Activated T-cell treated with anti-CD3 and anti-CD28 coated beads, Interleukin-2, amount 50 U/mL, for 1 hour (primary cell): ENCODE data around the gene MED12L.

ENCODE experiments used
- DNase-seq: peaks from one replicate; pipeline ENCODE4 v3.0.0-alpha.2; 2020

The MED12L gene

DNA sequence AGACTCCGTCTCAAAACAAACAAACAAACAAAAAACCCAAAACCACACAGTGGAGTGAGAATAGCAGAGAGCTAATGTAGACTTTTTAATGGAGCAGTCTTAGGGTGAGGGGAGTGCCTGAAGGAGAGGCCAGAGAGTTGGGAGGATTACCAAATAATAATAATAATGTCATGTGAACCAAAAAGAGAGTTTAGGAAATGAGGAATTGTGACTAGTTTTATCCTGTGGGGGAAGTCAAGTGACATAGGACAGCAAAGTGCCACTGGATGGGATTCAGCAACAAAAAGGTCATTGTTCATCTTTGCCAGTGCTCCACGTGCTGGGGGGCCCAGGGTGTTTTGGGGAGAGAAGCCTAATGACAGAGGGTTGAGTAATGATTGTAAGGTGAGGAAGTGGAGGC is 218.3 kb downstream of the MED12L start:
- no peak for DNase-seq

- DNase-seq: no peak
Observed at GRCh38 chr3:151305060-151305774, 219.8 kb downstream of the MED12L start.

DNA sequence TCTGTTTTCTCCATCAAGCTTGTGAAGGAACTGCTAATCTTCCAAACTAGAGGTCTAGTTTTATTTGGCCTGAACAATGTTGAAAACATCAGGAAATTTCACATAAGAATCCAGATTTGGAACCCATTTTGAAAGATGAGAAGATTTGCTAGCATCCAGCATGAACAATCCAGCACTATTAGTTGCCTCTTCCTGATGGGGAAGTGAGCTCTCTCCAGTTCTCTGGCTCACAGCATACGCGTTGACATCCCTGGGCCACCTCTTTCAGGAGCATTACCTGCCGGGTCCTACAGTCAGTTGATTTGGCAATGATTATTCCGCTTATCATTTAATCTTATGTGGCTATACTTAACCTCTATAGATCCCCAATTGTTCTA is 220.3 kb downstream of the MED12L start:
- no peak for DNase-seq

GRCh38 chr3:151306168-151306810 is 220.8 kb downstream of the MED12L start:
- DNase-seq: no peak

GRCh38 chr3:151307131-151307530 is 221.7 kb downstream of the MED12L start:
- no peak for DNase-seq

GRCh38 chr3:151307583-151308488 is 222.4 kb downstream of the MED12L start:
- no peak for DNase-seq

DNA sequence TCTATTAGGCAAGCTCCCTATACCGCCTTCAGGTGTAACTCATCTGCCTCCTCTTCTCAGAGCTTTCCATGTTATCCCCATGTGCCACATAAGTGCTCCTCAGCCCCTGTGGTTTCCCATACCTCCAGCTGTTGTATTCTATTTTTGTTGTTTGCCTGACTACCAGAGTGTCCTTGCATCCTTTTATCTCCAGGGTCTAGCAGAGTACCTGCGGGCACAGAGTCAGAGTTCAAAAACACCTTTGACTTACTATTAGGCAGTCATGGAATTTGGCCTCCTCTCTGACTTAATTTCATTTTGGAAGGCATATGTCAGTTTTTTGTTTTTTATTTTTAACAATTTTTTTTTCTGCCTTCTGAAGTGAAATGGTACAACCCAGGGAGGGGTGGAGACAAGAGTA is 224.1 kb downstream of the MED12L start:
- no peak for DNase-seq

DNA sequence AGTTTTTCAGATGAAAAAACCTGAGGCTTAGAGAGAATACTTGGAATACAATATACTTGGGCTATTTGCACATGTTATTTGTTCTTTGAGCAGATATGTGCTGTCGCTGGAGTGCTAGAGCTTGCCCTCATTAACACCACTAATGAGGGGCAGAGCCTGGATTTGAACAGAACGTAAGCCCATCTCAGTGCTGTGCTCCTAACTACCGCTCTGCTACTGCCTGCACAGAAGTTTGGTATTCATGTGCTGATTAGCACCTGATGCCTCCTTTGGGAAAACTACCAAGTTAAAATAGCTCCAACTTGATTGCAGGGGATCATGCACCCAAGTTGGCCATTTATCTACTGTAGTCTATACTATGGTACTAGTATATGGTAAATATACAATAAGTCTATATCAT is 227.5 kb downstream of the MED12L start:
- no peak for DNase-seq

- no peak for DNase-seq
Observed at GRCh38 chr3:151314137-151314536, 228.7 kb downstream of the MED12L start.

GRCh38 chr3:151314593-151314992 is 229.1 kb downstream of the MED12L start:
- DNase-seq: no peak

DNA sequence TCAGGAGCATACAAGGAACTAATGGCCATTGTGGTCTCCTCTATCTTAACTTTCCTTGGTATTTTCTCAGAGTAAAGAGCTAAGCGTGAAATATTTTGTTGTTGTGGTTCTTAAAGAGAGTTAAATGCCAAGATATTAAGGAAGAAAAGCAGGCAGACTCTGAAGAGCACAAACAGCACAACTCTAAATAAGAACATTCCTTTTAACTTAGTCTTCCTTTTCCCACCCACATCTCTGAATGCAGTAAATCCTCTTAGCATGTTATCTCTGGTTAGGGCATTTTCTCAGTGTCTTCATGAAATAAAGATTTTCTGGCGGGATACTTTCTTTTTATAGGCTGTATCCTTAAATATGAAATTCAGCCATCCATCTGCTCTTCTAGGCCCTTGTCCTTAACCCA is 229.7 kb downstream of the MED12L start:
- no peak for DNase-seq

DNA sequence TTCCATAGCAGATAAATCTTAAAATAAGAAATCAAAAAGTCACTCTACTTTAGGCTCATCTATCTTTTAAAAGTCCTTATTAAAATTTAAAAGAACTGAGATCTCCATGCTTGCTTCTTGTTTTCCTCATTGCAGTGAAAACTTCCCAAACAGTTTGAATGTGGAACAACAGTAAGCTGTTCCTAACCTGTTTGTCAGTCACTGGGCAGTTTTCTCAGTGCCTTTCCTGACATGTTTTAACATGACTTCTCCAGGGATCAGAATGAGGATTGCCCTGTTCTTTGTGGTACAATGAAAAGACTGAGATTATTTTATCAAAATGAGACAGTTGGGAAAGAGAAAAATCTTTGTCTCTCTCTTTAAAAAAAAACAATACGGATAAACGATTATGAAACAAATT is 230.4 kb downstream of the MED12L start:
- DNase-seq: no peak

DNA sequence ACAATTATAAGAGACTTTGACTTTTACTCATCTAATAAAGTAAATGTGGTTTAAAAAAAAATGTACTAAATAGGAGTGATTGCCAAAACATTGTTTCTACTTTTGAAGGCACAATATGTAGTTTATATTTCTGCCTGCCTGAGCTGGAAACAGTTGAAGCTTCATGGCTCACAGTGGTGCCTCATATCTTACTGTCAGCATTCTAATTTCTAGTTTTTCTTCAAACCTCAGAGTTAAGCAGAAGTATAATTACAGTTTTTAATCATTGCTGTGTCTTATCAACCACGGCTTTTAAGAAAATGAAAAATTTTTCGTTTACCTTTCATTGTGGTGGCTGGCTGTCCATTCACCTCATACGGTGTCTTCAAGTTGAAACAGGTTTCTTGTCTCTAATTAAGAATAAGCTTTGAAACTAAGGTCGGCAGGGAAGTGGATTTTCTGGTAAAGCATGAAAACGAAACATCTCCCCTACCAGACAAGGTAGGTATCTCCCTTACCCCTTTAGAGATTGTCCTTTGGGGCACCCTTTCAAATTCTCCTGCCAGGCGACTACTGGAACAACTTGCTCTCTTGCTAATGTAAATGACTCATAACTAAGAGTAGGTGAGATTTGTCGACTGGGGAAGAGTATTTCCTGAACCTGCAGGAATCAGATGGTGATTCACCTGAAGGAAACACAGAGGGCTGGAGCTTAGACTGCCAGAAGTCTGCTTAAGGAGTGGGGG is 231.0 kb downstream of the MED12L start, which contains the start of gene GPR87:
Gene GPR87, minus strand, starts transcription at position 554 of the 725 bp plus-strand sequence. CDS start 16,720 bp downstream, outside the sequence.
- no peak for DNase-seq

DNA sequence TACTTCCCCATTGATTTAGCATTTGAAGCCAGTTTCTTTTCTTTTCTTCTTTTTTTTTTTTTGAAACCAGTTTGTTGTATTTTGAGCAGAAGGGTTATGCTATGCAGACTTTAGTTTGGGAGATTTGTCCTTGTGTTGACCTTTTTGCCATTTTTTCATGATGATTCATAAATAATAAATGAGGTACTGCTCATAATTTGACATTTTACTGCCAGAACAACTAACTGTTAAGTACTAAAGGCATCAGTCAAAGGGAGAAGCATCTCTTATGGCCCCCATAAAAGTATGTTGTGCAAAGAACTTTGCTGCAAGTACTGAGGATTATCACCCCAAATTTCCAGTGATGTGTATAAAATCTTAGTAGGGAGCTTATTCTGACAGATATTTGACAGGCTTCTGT is 232.8 kb downstream of the MED12L start:
- DNase-seq: no peak

DNA sequence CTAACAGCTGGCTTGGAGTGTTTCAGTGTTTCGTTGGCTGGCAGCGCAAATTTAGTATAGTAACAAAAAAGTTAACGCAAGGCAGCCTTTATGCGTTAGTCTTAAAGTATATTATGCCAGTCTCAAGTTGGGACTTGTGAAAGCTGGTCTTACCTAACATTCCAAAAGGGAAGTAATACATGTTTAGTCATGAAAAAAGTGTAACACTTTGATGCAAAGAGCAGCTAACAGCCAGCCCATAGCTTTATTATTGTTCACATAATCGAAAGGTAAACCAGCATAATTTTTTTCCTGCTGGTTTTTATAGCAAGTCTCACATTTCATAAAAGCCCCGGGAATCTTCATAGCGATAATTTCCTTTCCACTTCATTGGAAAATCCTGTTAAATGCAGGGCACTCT is 233.5 kb downstream of the MED12L start:
- DNase-seq: no peak

DNA sequence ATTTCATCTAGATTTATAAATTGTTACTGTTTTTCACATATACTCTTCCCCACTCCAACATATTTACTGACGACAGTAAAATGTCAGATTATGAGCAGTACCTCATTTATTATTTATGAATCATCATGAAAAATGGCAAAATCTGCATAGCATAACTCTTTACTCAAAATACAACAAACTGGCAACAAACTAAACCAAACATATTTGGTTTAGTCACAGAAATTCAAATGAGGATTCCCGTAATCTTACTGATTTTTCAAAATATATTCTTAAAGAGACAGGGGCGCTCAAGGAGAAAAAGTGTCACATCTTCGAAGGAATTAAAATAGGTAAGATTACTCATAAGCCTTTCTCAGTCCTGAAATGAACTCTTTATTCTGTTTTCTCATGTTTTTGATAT is 234.2 kb downstream of the MED12L start:
- DNase-seq: no peak

DNA sequence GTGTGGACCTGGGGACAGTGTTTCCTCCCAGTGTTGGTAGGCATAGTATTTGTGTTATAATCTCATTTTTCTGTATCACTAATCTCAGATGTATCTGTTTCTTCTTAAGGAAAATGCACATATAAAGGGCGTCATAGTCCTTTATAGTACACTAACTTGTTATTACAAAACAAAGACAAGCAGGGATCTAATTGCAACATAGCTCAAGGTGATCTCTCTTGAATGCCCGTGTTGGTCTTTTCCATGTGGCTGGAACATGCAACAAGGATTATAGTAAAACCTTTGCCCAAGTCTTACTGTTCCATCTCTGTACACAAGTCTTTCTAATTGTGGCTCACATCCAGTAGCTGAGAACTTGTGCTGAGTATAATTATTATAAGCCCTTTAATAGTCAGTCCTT is 234.7 kb downstream of the MED12L start:
- DNase-seq: no peak

DNA sequence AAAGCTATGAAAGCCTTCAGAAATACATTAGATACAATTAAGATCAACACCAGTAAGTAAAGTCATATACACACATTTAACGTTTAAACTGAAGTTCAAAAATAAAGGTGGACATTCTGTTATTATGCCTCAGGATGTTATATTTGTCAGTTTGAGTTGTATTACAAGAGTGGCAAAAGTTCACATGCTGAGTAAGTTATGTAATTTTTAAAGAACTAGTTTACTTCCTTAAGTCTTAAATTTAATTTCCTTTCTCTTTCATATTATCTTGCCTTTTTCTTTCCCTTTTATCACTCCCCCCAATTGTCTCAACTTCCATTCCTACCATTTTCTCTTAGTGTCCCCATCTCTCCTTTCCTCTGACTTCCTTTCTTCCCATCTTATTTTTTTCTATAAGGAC is 236.1 kb downstream of the MED12L start:
- DNase-seq: no peak

GRCh38 chr3:151322511-151322910 is 237.0 kb downstream of the MED12L start:
- DNase-seq: no peak

GRCh38 chr3:151327571-151328198 is 242.2 kb downstream of the MED12L start:
- DNase-seq: no peak

GRCh38 chr3:151328298-151328995 is 243.0 kb downstream of the MED12L start:
- DNase-seq: peak; percentile 19

DNA sequence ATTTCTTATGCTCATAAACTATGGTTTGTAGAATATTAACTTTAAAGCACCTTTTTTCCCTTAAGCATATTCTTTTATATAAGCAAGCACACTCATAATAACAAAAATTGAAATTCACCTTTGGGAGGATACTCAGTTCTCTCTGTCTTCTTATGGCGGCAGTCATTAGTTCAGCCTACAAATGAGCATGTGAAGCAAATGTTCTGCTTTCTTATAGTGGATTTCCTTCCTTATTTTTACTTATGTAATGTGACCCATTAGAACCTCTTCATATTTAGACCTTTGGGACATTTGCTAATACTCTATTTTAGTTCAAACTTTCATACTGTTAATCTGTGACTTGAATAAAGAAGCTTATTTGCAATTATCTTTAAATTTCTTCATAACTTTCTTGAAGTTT is 243.9 kb downstream of the MED12L start, which contains the start of gene P2RY13:
Gene P2RY13, minus strand, starts transcription at position 187 of the 400 bp plus-strand sequence. Its CDS starts 21 bp downstream, at position 166.
- DNase-seq: no peak
